MCF 10A (cell line): ENCODE measurements around the gene NAP1L4. TPM values are rescaled to one million over a fixed set of nuclear protein-coding genes. Genes with fewer than 3 reads are reported as not detected.

Experiments used
- BruUV-seq: library from RNA; stranded (reverse); fragments of 400-500 nt; replicated peaks from 2 replicates; lab custom pipeline; 2021; lab: Mats Ljungman, UMichigan
- CTCF ChIA-PET: fragments of 300-600 bp; sonication (Branson Sonifier 250); formaldehyde crosslinking; extraction: SDS; loops from one replicate; lab custom pipeline; 2021; ENCODE audit warnings: antibody characterized with exemption, inconsistent platforms; lab: Yijun Ruan, JAX
- POLR2A ChIA-PET: fragments of 300-600, 350-650 bp; sonication (Branson Sonifier 250); formaldehyde crosslinking; extraction: SDS; loops from one replicate; lab custom pipeline; 2020; ENCODE audit warnings: antibody characterized with exemption, inconsistent platforms; lab: Yijun Ruan, JAX
- DNase-seq: peaks from one replicate; pipeline ENCODE4 v3.0.0-alpha.2; 2018; ENCODE audit not compliant: unreplicated experiment
- H3K27ac Mint-ChIP-seq: one replicate; pipeline ENCODE4 v1.8.0; 2022; ENCODE audit warnings: mild to moderate bottlenecking, low read depth, mixed read lengths; ENCODE audit not compliant: unreplicated experiment
- H3K27me3 Mint-ChIP-seq: one replicate; pipeline ENCODE4 v1.8.0; 2022; ENCODE audit warnings: mixed read lengths; ENCODE audit not compliant: insufficient read depth, unreplicated experiment
- H3K36me3 Mint-ChIP-seq: one replicate; pipeline ENCODE4 v1.8.0; 2022; ENCODE audit warnings: mild to moderate bottlenecking, moderate library complexity, mixed read lengths; ENCODE audit not compliant: insufficient read depth, unreplicated experiment
- H3K4me1 Mint-ChIP-seq: one replicate; pipeline ENCODE4 v1.8.0; 2022; ENCODE audit warnings: mixed read lengths; ENCODE audit not compliant: insufficient read depth, unreplicated experiment
- H3K4me3 Mint-ChIP-seq: one replicate; pipeline ENCODE4 v1.8.0; 2022; ENCODE audit warnings: mild to moderate bottlenecking, moderate library complexity, mixed read lengths; ENCODE audit not compliant: unreplicated experiment
- H3K9me3 Mint-ChIP-seq: one replicate; pipeline ENCODE4 v1.8.0; 2022; ENCODE audit warnings: mixed read lengths; ENCODE audit not compliant: unreplicated experiment
- CTCF ChIP-seq: fragments of 200-600 bp; IDR thresholded peaks from one replicate; pipeline ENCODE4 v1.8.0; 2022; ENCODE audit warnings: antibody characterized with exemption, mild to moderate bottlenecking; ENCODE audit not compliant: unreplicated experiment
- intact Hi-C: fragments of 100-400 bp; cut with micrococcal nuclease; formaldehyde crosslinking; loops from 2 replicates; pipeline ENCODE4 v1.14.1; 2022
- total RNA-seq: library from RNA; stranded (reverse); gene quantifications from 2 replicates; pipeline ENCODE4 v1.2.3, GENCODE V29; 2022

Gene NAP1L4
- total RNA-seq, 1 experiment from 2014 or later, result 103 TPM

- no peaks in the 10 kb centered on the region for H3K27me3 Mint-ChIP-seq
- intact Hi-C loops, result no loop called here
- DNase-seq, result no peak
- ChIA-PET CTCF (interaction anchor here (1.2 to 3.3 kb wide), 5 partner anchors 12 to 111 kb away, joined by 4 to 22 read pairs (median 9); no protein-coding TSS in a partner anchor), POLR2A (interaction anchor here (0.8 to 8.7 kb wide), 5 partner anchors 11 to 73 kb away, joined by 3 to 161 read pairs (median 10); partner anchors contain the start of genes NAP1L4 and PHLDA2)
- peaks cover 52% of the 10 kb centered on the region for H3K36me3 Mint-ChIP-seq
- peak overlapping the region; percentile 63 for H3K27ac Mint-ChIP-seq
- BruUV-seq, result no TSS peak
- H3K4me1 Mint-ChIP-seq, result peaks cover 42% of the 10 kb centered on the region
- no peaks in the 10 kb centered on the region for H3K9me3 Mint-ChIP-seq
- no peak overlapping the region for H3K4me3 Mint-ChIP-seq
- no peak for TF ChIP-seq CTCF
Observed at GRCh38 chr11:3002351-3002861, 10.3 kb upstream of the NAP1L4 start.

GRCh38 chr11:3001496-3001895, 9.4 kb upstream of the NAP1L4 start:
- Mint-ChIP-seq H3K36me3 (peaks cover 43% of the 10 kb centered on the region), H3K4me1 (peaks cover 42% of the 10 kb centered on the region), H3K9me3 (no peaks in the 10 kb centered on the region), H3K27ac (peak overlapping the region; percentile 52), H3K4me3 (no peak overlapping the region), H3K27me3 (no peaks in the 10 kb centered on the region)
- CTCF ChIA-PET, result interaction anchor here (1.2 to 3.3 kb wide), 5 partner anchors 11 to 122 kb away, joined by 4 to 22 read pairs (median 5); no protein-coding TSS in a partner anchor
- DNase-seq, result no peak
- POLR2A ChIA-PET, result interaction anchor here (0.6 to 8.7 kb wide), 9 partner anchors 11 to 116 kb away, joined by 3 to 161 read pairs (median 5); partner anchors contain the start of genes CARS1, NAP1L4 and PHLDA2
- intact Hi-C loops, result no loop called here
- no TSS peak for BruUV-seq
- TF ChIP-seq CTCF, result no peak

GRCh38 chr11:3000032-3000961, 8.2 kb upstream of the NAP1L4 start:
- Mint-ChIP-seq H3K27me3 (no peaks in the 10 kb centered on the region), H3K27ac (peak overlapping the region; percentile 52), H3K36me3 (peaks cover 35% of the 10 kb centered on the region), H3K9me3 (no peaks in the 10 kb centered on the region), H3K4me3 (no peak overlapping the region), H3K4me1 (peaks cover 42% of the 10 kb centered on the region)
- POLR2A ChIA-PET, result interaction anchor here (0.6 to 8.7 kb wide), 15 partner anchors 8 to 89 kb away, joined by 3 to 161 read pairs (median 4); partner anchors contain the start of genes CARS1, NAP1L4 and PHLDA2
- CTCF ChIA-PET, result interaction anchor here (0.5 to 3.3 kb wide), 11 partner anchors 10 to 123 kb away, joined by 3 to 22 read pairs (median 4); no protein-coding TSS in a partner anchor
- BruUV-seq, result no TSS peak
- intact Hi-C loops, result no loop called here
- TF ChIP-seq CTCF, result no peak
- DNase-seq, result peak; percentile 90
